ENCODE data around the gene NUTF2.

The NUTF2 gene

GRCh38 chr16:67915831-67916723 lies 69.3 kb downstream of the NUTF2 start:
- TF ChIP-seq CTCF (IDR thresholded peaks at IDR 0.05; ENCODE audit: insufficient read depth, low read length, poor library complexity, severe bottlenecking): no peak
- H3K27me3 ChIP-seq (replicated peaks; ENCODE audit: control insufficient read depth, insufficient read depth, low read length): no peaks in the 10 kb centered on the region
- H3K4me3 ChIP-seq (replicated peaks; ENCODE audit: low read depth, low read length): no peak overlapping the region
- peaks cover 19% of the 10 kb centered on the region for H3K36me3 ChIP-seq (ENCODE audit: control insufficient read depth, insufficient read depth, low read length)
- no peak for DNase-seq (ENCODE audit: extremely low read depth, insufficient read length)

GRCh38 chr16:67917140-67917851 lies 70.6 kb downstream of the NUTF2 start:
- no peak for TF ChIP-seq CTCF (IDR thresholded peaks at IDR 0.05; ENCODE audit: insufficient read depth, low read length, poor library complexity, severe bottlenecking)
- Histone ChIP-seq H3K4me3 (replicated peaks; ENCODE audit: low read depth, low read length) (no peak overlapping the region), H3K36me3 (ENCODE audit: control insufficient read depth, insufficient read depth, low read length) (peaks cover 19% of the 10 kb centered on the region), H3K27me3 (replicated peaks; ENCODE audit: control insufficient read depth, insufficient read depth, low read length) (no peaks in the 10 kb centered on the region)
- DNase-seq (ENCODE audit: extremely low read depth, insufficient read length): no peak

GRCh38 chr16:67917852-67918236 lies 71.1 kb downstream of the NUTF2 start:
- no peaks in the 10 kb centered on the region for H3K27me3 ChIP-seq (replicated peaks; ENCODE audit: control insufficient read depth, insufficient read depth, low read length)
- DNase-seq (ENCODE audit: extremely low read depth, insufficient read length): no peak
- TF ChIP-seq CTCF (IDR thresholded peaks at IDR 0.05; ENCODE audit: insufficient read depth, low read length, poor library complexity, severe bottlenecking): no peak
- H3K4me3 ChIP-seq (replicated peaks; ENCODE audit: low read depth, low read length): no peak overlapping the region
- peaks cover 19% of the 10 kb centered on the region for H3K36me3 ChIP-seq (ENCODE audit: control insufficient read depth, insufficient read depth, low read length)

GRCh38 chr16:67919622-67920221 lies 73.0 kb downstream of the NUTF2 start:
- no peak for TF ChIP-seq CTCF (IDR thresholded peaks at IDR 0.05; ENCODE audit: insufficient read depth, low read length, poor library complexity, severe bottlenecking)
- DNase-seq (ENCODE audit: extremely low read depth, insufficient read length): no peak
- Histone ChIP-seq H3K36me3 (ENCODE audit: control insufficient read depth, insufficient read depth, low read length) (peaks cover 21% of the 10 kb centered on the region), H3K4me3 (replicated peaks; ENCODE audit: low read depth, low read length) (no peak overlapping the region), H3K27me3 (replicated peaks; ENCODE audit: control insufficient read depth, insufficient read depth, low read length) (no peaks in the 10 kb centered on the region)
